ENCODE measurements around the gene NDUFAB1.

- TF ChIP-seq CTCF (IDR thresholded peaks at IDR 0.05 in 4 of 5, conservative IDR thresholded peaks at IDR 0.05 in 1 of 5) (no peak), POLR2A (IDR thresholded peaks at IDR 0.05) (no peak)
Measured at GRCh38 chr16:23575834-23576233, 20.3 kb downstream of the NDUFAB1 start.

Data from gastrocnemius medialis (tissue), 4 donors.